Amniotic epithelial cell (primary cell): Measurements from ENCODE around the gene NR3C2.

Experiments
- DNase-seq: peaks from one replicate; pipeline ENCODE4 v3.0.0-alpha.2; 2010; ENCODE audit warnings: low read depth

NR3C2 gene

GRCh38 chr4:148259841-148260240 is 182.4 kb downstream of the NR3C2 start:
- no peak for DNase-seq

GRCh38 chr4:148258535-148258934 is 183.7 kb downstream of the NR3C2 start:
- DNase-seq = no peak

GRCh38 chr4:148255344-148255720 is 186.9 kb downstream of the NR3C2 start:
- no peak for DNase-seq

DNA sequence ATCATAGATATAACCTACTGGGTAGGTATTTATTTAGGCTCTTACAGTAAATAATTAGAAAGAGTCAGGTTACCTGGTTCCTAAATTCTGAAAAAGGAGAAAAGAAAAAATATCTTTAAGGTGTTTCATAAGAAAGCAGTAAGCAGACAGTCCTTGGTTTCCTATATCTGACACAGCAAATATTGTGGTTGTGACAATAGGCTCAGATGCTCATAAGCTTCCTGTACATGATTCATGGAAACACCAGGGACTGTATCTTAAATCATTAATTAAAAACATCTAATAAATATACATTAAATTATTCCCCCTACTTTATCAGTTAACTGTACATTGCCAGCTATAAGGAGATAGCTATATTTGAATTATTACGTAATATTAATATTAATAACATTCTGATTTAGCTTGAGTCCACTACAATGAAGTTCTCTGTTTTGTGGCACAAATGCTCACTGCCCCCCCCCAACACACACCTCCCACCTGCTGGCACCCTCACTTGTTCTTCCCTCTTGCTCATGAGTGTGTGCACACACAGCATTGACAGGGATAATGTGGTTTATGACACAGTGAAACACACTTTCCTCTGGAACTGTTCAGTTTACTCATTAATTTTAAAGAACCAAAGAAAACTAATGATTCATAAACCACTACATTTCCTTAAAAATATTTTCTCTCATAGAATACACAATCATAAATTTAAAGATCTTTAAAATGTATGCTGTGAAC is 187.4 kb downstream of the NR3C2 start:
- DNase-seq = no peak

- no peak for DNase-seq
These were observed 188.4 kb downstream of the NR3C2 start for GRCh38 chr4:148253768-148254167.

GRCh38 chr4:148248824-148249223 is 193.4 kb downstream of the NR3C2 start:
- DNase-seq = no peak

GRCh38 chr4:148245015-148245414 is 197.2 kb downstream of the NR3C2 start:
- no peak for DNase-seq

GRCh38 chr4:148243837-148244236 is 198.4 kb downstream of the NR3C2 start:
- no peak for DNase-seq

GRCh38 chr4:148240241-148240640 is 202.0 kb downstream of the NR3C2 start:
- DNase-seq = no peak

DNA sequence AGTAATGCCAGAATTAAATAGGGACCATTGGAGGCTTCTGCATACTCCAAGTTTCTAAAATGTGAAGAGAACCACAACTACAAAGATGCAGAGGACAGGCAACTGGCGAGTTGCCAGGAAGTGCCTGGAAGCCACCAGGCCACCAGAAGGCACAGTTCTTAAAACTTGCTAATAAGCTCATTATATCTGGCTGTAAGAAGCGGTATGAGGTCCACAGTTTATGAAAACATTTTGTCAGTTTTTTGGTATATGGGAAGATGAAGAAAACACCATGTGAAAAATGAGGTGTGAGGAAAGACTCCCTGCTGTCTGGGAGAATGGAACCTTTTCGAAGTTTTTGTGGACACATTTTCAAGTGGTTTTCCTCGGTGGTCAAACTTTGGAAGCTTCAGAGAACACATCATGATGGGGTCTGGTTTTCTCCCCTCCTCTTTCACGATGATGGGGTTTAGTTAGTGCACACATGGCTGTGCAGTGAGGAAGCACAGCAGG is 202.7 kb downstream of the NR3C2 start:
- no peak for DNase-seq

DNA sequence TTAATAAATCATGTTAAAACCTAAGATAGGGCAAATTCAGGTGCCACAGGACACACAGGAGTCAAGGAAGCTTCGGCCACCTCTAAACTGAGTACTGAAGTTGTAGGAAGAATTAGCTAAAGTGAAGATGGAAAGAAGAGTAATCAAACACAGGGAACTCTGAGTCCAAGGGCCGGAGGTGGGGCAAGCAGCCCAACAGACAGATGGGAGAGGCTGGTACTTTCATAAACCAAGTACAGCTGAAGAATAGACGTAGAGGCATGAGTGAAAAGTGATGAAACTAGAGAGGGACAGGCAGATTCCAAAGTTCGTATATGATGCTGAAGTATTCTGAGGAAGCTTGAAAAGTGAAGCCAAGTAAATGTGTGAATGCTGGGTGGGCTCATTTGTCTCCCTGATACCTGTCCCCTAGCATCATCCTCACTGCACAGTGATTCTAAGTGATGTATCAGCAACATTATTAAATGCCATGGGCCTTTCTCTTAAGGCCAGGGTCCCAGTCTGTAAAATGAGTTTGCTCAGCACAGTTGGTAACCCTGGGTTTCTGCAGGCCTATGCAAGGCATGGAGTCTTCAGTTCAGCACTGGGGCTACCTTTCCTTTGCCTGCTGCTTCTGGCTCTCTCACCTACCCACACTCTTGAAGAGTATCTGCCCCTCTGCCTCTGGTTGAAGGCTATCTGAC is 203.3 kb downstream of the NR3C2 start:
- DNase-seq = no peak

GRCh38 chr4:148238086-148238485 is 204.1 kb downstream of the NR3C2 start:
- peak; percentile 52 for DNase-seq

DNA sequence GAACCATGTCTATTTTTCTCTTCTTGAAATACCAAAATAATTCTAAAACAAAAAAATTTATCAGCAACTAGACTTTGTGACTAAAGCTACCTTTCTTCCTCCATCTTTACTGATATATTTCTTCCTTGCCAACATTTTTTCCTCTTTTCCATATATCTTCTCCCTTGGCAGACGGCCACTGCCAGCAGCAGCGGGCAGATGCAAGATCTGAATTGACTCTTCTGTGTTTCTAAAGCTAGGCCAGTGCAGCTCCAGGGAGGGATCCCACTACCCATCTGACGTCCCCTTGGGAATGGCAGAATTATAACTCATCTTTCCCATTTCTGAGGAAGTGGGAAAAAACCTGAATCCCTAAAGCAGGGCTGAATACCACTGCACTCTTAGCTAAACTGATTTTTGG is 206.4 kb downstream of the NR3C2 start:
- no peak for DNase-seq

DNA sequence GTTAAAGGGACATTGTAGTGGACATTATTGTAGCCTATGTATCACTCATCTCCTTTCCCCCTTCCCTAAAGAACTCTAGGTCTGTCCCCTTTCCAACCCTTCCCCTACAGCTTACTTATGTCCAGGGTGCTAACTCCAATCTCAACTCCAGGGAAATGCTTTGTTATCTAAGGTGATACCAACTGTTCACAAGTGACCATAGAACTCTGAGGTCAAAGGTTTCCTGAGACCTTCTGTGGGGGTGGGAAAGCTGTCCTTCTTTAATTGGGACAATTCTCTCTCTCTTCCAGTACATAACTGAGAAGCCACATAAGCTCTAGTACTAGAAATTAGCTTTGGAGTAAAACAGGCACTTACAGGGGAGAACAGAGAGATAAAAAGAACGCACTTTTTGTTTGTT is 212.4 kb downstream of the NR3C2 start:
- no peak for DNase-seq

DNA sequence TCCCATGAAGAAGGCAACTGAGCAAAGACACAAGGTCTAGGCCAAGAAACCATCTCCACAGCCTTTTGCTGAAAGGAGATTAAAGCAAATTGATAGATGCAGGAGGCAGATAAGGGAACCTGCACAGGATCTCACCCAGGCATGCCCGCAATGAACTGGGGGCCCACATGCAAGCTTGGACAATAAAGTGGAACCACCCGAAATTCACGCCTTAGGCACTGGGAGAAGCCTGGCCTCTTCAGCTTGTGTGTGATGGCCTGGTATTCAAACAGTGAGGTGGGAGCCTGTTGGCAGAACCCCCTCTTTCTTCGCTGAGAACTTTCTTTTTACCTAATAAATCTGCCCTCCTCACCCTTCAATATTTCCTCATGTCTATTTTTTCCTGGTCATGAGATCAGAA is 213.2 kb downstream of the NR3C2 start:
- no peak for DNase-seq

- no peak for DNase-seq
These were observed 215.1 kb downstream of the NR3C2 start for GRCh38 chr4:148227147-148227546.

- DNase-seq = no peak
These were observed 215.9 kb downstream of the NR3C2 start for GRCh38 chr4:148226341-148226740.

DNA sequence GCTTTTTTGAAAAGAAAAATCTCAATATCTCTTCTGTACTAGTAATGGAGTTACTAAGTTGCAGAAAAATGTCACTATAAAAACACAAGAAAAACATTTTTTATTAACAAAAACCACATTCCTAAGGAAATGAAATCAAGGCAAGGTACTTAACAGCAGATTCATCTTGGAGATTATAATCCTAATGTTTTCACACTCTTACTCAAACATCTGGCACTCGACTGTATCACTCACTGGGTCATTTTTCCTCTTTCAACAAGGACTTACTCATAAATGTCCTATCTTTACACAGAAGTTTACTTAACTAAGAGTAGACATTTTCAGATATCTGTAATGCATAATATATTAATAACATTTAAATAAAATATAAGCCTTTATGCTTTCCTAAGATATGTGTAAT is 216.6 kb downstream of the NR3C2 start:
- peak; percentile 5 for DNase-seq

DNA sequence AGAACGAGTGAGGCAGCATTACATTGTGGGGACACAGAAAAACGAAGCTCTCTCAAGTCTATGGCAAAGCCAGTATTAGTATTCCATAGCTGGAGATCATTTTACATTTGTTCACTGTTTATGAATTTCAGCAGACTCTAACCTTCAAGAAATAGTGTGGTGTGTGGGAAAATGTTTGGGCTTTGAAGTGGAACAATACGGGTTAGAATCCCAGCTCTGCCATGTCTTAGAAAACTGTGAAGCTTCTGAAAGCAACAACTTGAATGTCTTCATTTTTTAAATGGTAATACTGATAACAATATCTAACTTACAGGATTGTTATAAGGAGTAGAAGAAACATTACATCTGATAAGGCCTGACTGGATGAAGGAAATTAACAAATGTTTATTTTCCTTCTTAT is 217.7 kb downstream of the NR3C2 start:
- no peak for DNase-seq

DNA sequence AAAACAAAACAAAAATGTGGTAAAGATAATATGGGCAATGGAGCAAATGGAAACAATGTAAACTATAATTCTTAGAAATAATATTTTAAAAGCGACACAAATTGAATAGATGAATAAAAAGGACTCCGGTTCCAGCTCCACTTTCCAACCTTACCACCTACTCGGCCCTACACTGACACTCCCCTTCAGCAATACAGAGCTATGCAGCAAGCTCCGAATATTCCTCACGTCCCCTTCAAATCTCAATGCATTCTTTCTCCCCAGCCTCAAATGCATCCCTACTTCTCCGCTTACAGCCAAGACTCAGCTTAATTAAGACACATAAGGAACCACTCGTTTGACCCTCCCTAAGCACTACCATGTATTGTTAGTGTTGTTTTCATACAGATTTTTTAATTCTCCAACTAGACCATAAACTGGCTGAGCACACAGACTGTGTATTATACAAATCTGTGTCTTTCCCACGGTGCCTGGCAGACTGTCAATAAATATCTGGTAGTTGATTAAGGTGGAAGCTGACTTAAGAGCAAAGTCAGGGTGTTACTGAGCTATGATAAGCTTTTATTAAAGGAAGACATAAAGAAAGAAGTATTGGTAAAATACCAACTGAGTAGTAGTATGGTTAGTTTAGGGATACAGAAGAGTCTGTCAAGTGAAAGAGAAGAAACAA is 219.1 kb downstream of the NR3C2 start:
- DNase-seq = no peak

DNA sequence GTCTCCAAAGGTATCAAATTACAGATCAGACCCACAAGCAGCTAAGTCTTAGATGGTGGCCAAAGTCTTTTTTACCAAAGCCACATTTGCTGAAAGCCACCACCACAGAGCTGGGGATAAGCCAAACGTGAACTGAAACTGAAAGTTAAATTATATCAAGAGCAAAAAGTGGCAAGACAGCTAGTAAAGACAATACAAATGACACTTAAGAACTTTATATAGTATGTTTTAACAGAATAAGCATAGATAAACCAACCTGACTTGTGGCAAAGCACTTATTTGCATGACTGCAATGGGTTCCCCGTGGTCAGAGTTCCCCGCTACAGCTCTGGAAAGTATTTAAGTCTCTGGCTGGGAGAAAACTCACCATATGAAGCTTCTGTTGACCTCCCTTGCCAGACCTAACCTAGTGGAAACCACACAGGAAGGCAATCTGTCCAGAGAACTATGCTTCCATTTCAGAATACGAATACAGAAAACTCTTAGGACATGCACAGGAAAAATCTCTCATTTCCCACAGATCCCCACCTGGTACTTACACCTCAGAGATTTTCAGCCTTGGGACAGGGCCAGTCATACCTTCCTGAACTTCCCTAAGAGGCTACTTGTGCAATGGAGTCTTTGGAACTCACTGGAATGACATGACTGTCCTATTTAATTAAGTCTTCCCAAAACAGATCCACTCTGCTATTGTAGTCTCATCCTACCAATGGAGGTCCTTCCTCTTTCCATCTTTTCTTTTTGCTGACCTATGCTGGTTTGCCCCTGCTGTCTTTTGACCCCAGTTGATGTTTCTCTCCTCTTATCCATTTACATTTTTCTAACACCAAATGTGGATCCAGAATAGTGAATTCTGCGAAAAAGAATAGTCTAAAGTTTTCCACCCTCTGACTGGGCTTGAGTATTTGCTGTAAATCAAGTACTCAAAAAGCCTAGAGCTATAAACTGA is 225.1 kb downstream of the NR3C2 start:
- DNase-seq = no peak

DNA sequence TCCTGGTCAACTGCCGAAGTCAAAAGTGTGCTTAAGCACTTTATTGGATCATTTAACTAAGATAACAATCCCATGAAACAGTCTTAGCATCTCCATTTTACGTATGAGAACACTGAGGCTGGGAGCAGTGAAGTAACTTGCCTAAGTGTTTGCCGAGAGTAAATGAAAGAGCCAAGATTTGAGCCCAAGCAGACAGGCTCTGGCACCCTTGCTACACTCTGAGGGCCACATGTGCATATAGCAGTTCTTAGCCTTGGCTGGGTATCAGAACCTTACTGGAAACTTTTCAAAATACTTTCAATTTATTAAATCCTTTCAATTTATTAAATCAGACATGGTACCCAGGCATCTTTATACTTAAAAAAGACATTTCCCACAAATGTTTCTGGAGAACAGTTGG is 225.9 kb downstream of the NR3C2 start:
- DNase-seq = no peak
